Loucy (cell line): ENCODE data around the gene PRG2.

Experiments used
- EZH2phosphoT487 ChIP-seq: fragments of 200-600 bp; IDR thresholded peaks from 2 replicates; pipeline ENCODE4 v1.6.1; 2018; ENCODE audit warnings: antibody characterized with exemption, mild to moderate bottlenecking, moderate library complexity, borderline replicate concordance
- TF ChIP-seq, protein P1 (sequence below): fragments of 200-600 bp; sonication (generic); conservative IDR thresholded peaks from 2 replicates; pipeline ENCODE4 v1.5.1; 2014; ENCODE audit warnings: mild to moderate bottlenecking, antibody characterized with exemption, low read length

DNA sequence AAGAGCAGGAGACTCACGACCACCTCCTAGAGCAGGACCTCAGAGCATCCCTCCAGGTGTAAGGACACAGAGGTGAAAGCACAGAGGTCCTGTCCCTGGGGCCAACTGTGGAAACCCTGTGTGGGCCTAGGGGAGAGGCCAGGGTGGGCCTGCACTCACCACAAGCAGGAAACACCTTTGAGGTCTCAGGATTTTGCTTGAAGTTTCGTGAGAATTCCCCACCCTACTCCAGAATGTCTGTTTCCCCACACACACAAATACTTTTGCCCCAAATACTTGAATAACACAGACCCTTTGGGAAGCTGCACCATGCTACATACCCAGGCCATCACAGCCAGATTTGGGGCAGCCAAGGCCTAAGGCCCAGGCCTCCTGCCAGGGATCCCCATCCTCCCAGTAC, 18.3 kb upstream of the PRG2 start:
- TF ChIP-seq, protein P1, sequence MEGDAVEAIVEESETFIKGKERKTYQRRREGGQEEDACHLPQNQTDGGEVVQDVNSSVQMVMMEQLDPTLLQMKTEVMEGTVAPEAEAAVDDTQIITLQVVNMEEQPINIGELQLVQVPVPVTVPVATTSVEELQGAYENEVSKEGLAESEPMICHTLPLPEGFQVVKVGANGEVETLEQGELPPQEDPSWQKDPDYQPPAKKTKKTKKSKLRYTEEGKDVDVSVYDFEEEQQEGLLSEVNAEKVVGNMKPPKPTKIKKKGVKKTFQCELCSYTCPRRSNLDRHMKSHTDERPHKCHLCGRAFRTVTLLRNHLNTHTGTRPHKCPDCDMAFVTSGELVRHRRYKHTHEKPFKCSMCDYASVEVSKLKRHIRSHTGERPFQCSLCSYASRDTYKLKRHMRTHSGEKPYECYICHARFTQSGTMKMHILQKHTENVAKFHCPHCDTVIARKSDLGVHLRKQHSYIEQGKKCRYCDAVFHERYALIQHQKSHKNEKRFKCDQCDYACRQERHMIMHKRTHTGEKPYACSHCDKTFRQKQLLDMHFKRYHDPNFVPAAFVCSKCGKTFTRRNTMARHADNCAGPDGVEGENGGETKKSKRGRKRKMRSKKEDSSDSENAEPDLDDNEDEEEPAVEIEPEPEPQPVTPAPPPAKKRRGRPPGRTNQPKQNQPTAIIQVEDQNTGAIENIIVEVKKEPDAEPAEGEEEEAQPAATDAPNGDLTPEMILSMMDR = no peak
- no peak for TF ChIP-seq EZH2phosphoT487
